DOHH2 (cell line): ENCODE measurements around the gene PRKAR2A.

ENCODE experiments used
- H3F3A ChIP-seq: fragments of 200-600 bp; sonication (generic), shearing (Covaris generic); 2 replicates; pipeline ENCODE4 v1.6.0; 2016; ENCODE audit warnings: antibody characterized with exemption, mild to moderate bottlenecking; ENCODE audit not compliant: control insufficient read depth, insufficient read depth
- H3K27ac ChIP-seq: fragments of 200-600 bp; sonication (generic); 2 replicates; pipeline ENCODE4 v1.5.1; 2014; ENCODE audit warnings: low read depth, mild to moderate bottlenecking, low read length, moderate library complexity
- H3K27me3 ChIP-seq: fragments of 200-600 bp; sonication (generic); 2 replicates; pipeline ENCODE4 v1.6.1; 2014; ENCODE audit warnings: mild to moderate bottlenecking, low read length, mixed read lengths; ENCODE audit not compliant: control insufficient read depth
- H3K36me3 ChIP-seq: fragments of 200-600 bp; sonication (generic); 2 replicates; pipeline ENCODE4 v1.6.1; 2014; ENCODE audit warnings: mild to moderate bottlenecking, low read length, moderate library complexity, mixed read lengths; ENCODE audit not compliant: control insufficient read depth
- H3K4me1 ChIP-seq: fragments of 200-600 bp; sonication (generic); 2 replicates; pipeline ENCODE4 v1.6.1; 2014; ENCODE audit warnings: mild to moderate bottlenecking, low read length, mixed read lengths; ENCODE audit not compliant: control insufficient read depth
- H3K4me2 ChIP-seq: fragments of 200-600 bp; sonication (generic); 2 replicates; pipeline ENCODE4 v1.6.0; 2014; ENCODE audit warnings: mild to moderate bottlenecking, low read length, moderate library complexity
- H3K4me3 ChIP-seq: fragments of 200-600 bp; sonication (generic); 2 replicates; pipeline ENCODE4 v1.5.1; 2014; ENCODE audit warnings: mild to moderate bottlenecking, low read length, mixed read lengths
- H3K79me2 ChIP-seq: fragments of 200-600 bp; sonication (generic); 2 replicates; pipeline ENCODE4 v1.6.1; 2014; ENCODE audit warnings: mild to moderate bottlenecking, low read length, mixed read lengths; ENCODE audit not compliant: control insufficient read depth
- H3K9me2 ChIP-seq: fragments of 200-600 bp; sonication (generic); replicated peaks from 2 replicates; pipeline ENCODE4 v1.6.1; 2014; ENCODE audit warnings: mild to moderate bottlenecking, low read length, mixed read lengths; ENCODE audit not compliant: control insufficient read depth
- H3K9me3 ChIP-seq: fragments of 200-600 bp; sonication (generic); 2 replicates; pipeline ENCODE4 v1.6.1; 2014; ENCODE audit warnings: antibody characterized with exemption, low read length, mixed read lengths; ENCODE audit not compliant: control insufficient read depth, insufficient read depth
- H4K20me1 ChIP-seq: fragments of 200-600 bp; sonication (generic); 2 replicates; pipeline ENCODE4 v1.6.0; 2014; ENCODE audit warnings: low read depth, mild to moderate bottlenecking, antibody characterized with exemption, low read length, moderate library complexity; ENCODE audit not compliant: control insufficient read depth, insufficient read depth
- EZH2phosphoT487 ChIP-seq: fragments of 200-600 bp; sonication (generic); IDR thresholded peaks from 2 replicates; pipeline ENCODE4 v1.6.1; 2017; ENCODE audit warnings: borderline replicate concordance, mild to moderate bottlenecking, antibody characterized with exemption, low read length, moderate library complexity, mixed read lengths
- TF ChIP-seq, protein P1 (sequence below): fragments of 200-600 bp; sonication (generic); IDR thresholded peaks from one replicate; pipeline ENCODE4 v1.5.1; 2014; ENCODE audit warnings: antibody characterized with exemption, mild to moderate bottlenecking, low read depth, low read length; ENCODE audit not compliant: poor library complexity, severe bottlenecking

The PRKAR2A gene

DNA sequence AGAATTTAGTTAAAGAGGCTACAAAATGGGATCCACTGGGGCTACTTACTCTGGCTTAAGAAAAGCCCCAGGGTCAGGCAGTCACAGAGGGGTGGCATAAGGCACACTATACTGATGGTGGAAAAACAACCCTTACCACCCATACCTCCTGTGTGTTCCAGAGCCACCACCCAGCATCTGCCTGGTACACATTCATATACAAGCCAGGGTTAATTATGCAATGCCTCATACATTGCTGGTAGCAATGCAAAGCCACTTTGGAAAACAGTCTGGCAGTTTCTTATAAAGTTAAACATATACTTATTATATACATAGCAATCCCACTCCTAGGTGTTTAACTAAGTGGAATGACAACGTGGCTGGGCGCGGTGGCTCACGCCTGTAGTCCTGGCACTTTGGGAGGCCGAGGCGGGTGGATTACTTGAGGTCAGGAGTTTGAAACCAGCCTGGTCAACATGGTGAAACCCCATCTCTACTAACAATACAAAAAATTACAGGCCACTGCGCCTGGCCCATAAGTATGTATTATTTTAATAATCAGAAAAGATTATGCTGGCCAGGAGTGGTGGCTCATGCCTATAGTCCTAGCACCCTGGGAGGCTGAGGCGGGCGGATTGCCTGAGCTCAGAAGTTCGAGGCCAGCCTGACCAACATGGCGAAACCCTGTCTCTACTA lies 146.8 kb downstream of the PRKAR2A start:
- Histone ChIP-seq H3F3A (no peaks in the 10 kb centered on the region), H3K4me1 (no peaks in the 10 kb centered on the region), H3K9me2 (no peaks in the 10 kb centered on the region), H3K9me3 (no peaks in the 10 kb centered on the region), H3K79me2 (peaks cover 93% of the 10 kb centered on the region), H3K4me3 (no peak overlapping the region), H3K36me3 (peaks cover 33% of the 10 kb centered on the region), H4K20me1 (peaks cover 14% of the 10 kb centered on the region; the same call in 1 of the 2 replicates), H3K27me3 (no peaks in the 10 kb centered on the region), H3K4me2 (no peak overlapping the region), H3K27ac (no peak overlapping the region)
- TF ChIP-seq EZH2phosphoT487, result no peak
- TF ChIP-seq, protein P1, sequence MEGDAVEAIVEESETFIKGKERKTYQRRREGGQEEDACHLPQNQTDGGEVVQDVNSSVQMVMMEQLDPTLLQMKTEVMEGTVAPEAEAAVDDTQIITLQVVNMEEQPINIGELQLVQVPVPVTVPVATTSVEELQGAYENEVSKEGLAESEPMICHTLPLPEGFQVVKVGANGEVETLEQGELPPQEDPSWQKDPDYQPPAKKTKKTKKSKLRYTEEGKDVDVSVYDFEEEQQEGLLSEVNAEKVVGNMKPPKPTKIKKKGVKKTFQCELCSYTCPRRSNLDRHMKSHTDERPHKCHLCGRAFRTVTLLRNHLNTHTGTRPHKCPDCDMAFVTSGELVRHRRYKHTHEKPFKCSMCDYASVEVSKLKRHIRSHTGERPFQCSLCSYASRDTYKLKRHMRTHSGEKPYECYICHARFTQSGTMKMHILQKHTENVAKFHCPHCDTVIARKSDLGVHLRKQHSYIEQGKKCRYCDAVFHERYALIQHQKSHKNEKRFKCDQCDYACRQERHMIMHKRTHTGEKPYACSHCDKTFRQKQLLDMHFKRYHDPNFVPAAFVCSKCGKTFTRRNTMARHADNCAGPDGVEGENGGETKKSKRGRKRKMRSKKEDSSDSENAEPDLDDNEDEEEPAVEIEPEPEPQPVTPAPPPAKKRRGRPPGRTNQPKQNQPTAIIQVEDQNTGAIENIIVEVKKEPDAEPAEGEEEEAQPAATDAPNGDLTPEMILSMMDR, result no peak

DNA sequence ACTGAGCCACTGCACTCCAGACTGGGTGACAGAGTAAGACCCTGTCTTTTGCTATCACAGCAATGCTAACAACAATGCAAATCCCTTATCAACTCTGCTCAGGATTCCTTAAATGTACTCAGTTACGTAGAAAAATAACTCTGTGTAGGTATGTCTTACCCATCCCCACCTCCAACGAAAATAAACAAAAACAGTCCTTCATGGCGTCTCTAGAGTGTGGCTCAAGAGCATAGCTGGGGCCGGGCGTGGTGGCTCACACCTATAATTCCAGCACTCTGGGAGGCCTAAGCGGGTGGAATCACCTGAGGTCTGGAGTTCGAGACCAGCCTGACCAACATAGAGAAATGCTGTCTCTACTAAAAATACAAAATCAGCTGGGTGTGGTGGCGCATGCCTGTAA lies 148.8 kb downstream of the PRKAR2A start:
- Histone ChIP-seq H4K20me1 (peaks cover 14% of the 10 kb centered on the region; the same call in 1 of the 2 replicates), H3K4me1 (no peaks in the 10 kb centered on the region), H3K4me2 (no peak overlapping the region), H3K9me3 (no peaks in the 10 kb centered on the region), H3K9me2 (no peaks in the 10 kb centered on the region), H3K27ac (no peak overlapping the region), H3F3A (no peaks in the 10 kb centered on the region), H3K27me3 (no peaks in the 10 kb centered on the region), H3K79me2 (peaks cover 84% of the 10 kb centered on the region), H3K4me3 (no peak overlapping the region), H3K36me3 (peaks cover 48% of the 10 kb centered on the region)
- no peak for TF ChIP-seq EZH2phosphoT487
- TF ChIP-seq, protein P1, result no peak

DNA sequence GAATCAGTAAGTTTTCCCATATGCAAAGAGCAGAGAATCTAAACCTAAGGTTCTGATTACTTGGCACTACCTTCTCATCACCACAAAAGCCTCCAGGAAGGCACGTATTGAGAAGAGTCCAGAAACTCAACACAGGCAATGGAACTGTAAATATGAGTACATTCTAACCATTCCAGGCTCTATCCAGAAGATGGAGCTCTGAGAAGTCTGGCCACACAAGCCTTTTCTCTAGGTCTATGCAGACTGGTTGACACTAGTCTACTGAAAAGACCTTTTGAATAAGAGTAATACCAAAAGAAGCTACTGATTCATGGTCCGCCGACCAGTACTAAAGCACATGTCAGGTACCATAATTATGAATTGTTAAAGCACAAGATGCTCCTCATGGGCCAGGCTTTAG lies 149.7 kb downstream of the PRKAR2A start:
- Histone ChIP-seq H3K27me3 (no peaks in the 10 kb centered on the region), H3F3A (no peaks in the 10 kb centered on the region), H3K79me2 (peaks cover 78% of the 10 kb centered on the region), H3K4me2 (no peak overlapping the region), H3K4me1 (no peaks in the 10 kb centered on the region), H3K9me2 (no peaks in the 10 kb centered on the region), H4K20me1 (peaks cover 14% of the 10 kb centered on the region; the same call in 1 of the 2 replicates), H3K27ac (no peak overlapping the region), H3K9me3 (no peaks in the 10 kb centered on the region), H3K36me3 (peaks cover 56% of the 10 kb centered on the region), H3K4me3 (no peak overlapping the region)
- TF ChIP-seq, protein P1, result peak; percentile 25
- TF ChIP-seq EZH2phosphoT487, result no peak
